ENCODE data around the gene RBMS1. TPM values are rescaled to one million over a fixed set of nuclear protein-coding genes. Genes with fewer than 3 reads are reported as not detected.

RBMS1 gene
- total and polyA plus RNA-seq, 2 experiments from 2014 or later = 55.5 to 94.8 TPM

- Histone ChIP-seq H3K4me3 (no peak overlapping the region), H3K9me2 (ENCODE audit: insufficient read depth) (peaks cover 4% of the 10 kb centered on the region; the same call in 1 of the 2 replicates), H3K27me3 (ENCODE audit: insufficient read depth) (no peaks in the 10 kb centered on the region), H3K79me2 (replicated peaks; ENCODE audit: insufficient read depth) (no peaks in the 10 kb centered on the region), H3K27ac (ENCODE audit: low read depth) (no peak overlapping the region), H3K4me1 (ENCODE audit: insufficient read depth) (no peaks in the 10 kb centered on the region; the same call in 1 of the 2 replicates), H3K36me3 (ENCODE audit: insufficient read depth) (no peaks in the 10 kb centered on the region), H3F3A (replicated peaks; ENCODE audit: low read depth) (no peaks in the 10 kb centered on the region), H2AFZ (no peak overlapping the region), H3K4me2 (no peak overlapping the region), H4K20me1 (replicated peaks; ENCODE audit: insufficient read depth) (no peaks in the 10 kb centered on the region)
- DNase-seq (ENCODE audit: low spot score) (no peak), ATAC-seq (no peak)
- H3K36me3 Mint-ChIP-seq (ENCODE audit: low read depth) = no peaks in the 10 kb centered on the region
- no peak for TF ChIP-seq POLR2AphosphoS5 (IDR thresholded peaks at IDR 0.05; ENCODE audit: low read depth)
- TF ChIP-seq EZH2 (IDR thresholded peaks at IDR 0.05; ENCODE audit: low read depth, unreplicated experiment) = no peak
- TF ChIP-seq JUNB (IDR thresholded peaks at IDR 0.05; ENCODE audit: unreplicated experiment) = no peak
- TF ChIP-seq ZNF114 (CRISPR knock-in tag; IDR thresholded peaks at IDR 0.05) = no peak
- TF ChIP-seq STAT1 (IDR thresholded peaks at IDR 0.05; ENCODE audit: unreplicated experiment) = no peak
- TF ChIP-seq ZNF462 (CRISPR knock-in tag; IDR thresholded peaks at IDR 0.05) = no peak
- no peak for TF ChIP-seq NANOG (IDR thresholded peaks at IDR 0.05; ENCODE audit: borderline replicate concordance)
- no peak for TF ChIP-seq CREB1 (CRISPR knock-in tag; IDR thresholded peaks at IDR 0.05; ENCODE audit: low read depth)
- TF ChIP-seq, protein P1, sequence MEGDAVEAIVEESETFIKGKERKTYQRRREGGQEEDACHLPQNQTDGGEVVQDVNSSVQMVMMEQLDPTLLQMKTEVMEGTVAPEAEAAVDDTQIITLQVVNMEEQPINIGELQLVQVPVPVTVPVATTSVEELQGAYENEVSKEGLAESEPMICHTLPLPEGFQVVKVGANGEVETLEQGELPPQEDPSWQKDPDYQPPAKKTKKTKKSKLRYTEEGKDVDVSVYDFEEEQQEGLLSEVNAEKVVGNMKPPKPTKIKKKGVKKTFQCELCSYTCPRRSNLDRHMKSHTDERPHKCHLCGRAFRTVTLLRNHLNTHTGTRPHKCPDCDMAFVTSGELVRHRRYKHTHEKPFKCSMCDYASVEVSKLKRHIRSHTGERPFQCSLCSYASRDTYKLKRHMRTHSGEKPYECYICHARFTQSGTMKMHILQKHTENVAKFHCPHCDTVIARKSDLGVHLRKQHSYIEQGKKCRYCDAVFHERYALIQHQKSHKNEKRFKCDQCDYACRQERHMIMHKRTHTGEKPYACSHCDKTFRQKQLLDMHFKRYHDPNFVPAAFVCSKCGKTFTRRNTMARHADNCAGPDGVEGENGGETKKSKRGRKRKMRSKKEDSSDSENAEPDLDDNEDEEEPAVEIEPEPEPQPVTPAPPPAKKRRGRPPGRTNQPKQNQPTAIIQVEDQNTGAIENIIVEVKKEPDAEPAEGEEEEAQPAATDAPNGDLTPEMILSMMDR (conservative IDR thresholded peaks at IDR 0.05; ENCODE audit: low read depth in 2 of 2) = no peak
- no peak for TF ChIP-seq ETS1 (IDR thresholded peaks at IDR 0.05)
- no peak for TF ChIP-seq EZH2phosphoT487 (IDR thresholded peaks at IDR 0.05; ENCODE audit: unreplicated experiment)
- no peak for TF ChIP-seq ZNF331 (CRISPR knock-in tag; IDR thresholded peaks at IDR 0.05; ENCODE audit: low read depth)
- TF ChIP-seq, protein P2, sequence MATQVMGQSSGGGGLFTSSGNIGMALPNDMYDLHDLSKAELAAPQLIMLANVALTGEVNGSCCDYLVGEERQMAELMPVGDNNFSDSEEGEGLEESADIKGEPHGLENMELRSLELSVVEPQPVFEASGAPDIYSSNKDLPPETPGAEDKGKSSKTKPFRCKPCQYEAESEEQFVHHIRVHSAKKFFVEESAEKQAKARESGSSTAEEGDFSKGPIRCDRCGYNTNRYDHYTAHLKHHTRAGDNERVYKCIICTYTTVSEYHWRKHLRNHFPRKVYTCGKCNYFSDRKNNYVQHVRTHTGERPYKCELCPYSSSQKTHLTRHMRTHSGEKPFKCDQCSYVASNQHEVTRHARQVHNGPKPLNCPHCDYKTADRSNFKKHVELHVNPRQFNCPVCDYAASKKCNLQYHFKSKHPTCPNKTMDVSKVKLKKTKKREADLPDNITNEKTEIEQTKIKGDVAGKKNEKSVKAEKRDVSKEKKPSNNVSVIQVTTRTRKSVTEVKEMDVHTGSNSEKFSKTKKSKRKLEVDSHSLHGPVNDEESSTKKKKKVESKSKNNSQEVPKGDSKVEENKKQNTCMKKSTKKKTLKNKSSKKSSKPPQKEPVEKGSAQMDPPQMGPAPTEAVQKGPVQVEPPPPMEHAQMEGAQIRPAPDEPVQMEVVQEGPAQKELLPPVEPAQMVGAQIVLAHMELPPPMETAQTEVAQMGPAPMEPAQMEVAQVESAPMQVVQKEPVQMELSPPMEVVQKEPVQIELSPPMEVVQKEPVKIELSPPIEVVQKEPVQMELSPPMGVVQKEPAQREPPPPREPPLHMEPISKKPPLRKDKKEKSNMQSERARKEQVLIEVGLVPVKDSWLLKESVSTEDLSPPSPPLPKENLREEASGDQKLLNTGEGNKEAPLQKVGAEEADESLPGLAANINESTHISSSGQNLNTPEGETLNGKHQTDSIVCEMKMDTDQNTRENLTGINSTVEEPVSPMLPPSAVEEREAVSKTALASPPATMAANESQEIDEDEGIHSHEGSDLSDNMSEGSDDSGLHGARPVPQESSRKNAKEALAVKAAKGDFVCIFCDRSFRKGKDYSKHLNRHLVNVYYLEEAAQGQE (IDR thresholded peaks at IDR 0.05; ENCODE audit: unreplicated experiment) = no peak
- no peak overlapping the region for H3K4me3 Mint-ChIP-seq
- no peaks in the 10 kb centered on the region for H3K27me3 Mint-ChIP-seq (ENCODE audit: insufficient read depth, low read depth, poor library complexity)
- H3K27ac Mint-ChIP-seq = no peak overlapping the region
- H3K9me3 Mint-ChIP-seq = no peaks in the 10 kb centered on the region
- no peaks in the 10 kb centered on the region; the same call in 1 of the 3 replicates for H3K4me1 Mint-ChIP-seq
Observed at GRCh38 chr2:160507464-160507863, 13.9 kb upstream of the RBMS1 start.

Data from GM23338 (cell line).